MM.1S (cell line): ENCODE measurements around the gene DISC1.

ENCODE experiments used
- EZH2 ChIP-seq: fragments of 300-600 bp; sonication (generic); optimal IDR thresholded peaks from 2 replicates; pipeline ENCODE3; 2017; ENCODE audit warnings: low read depth, mild to moderate bottlenecking, antibody characterized with exemption, low read length, mixed read lengths
- EZH2phosphoT487 ChIP-seq: fragments of 300-600 bp; sonication (generic); IDR thresholded peaks from 2 replicates; pipeline ENCODE4 v1.6.1; 2018; ENCODE audit warnings: antibody characterized with exemption, low read length

- TF ChIP-seq EZH2phosphoT487 (no peak), EZH2 (no peak)
Observed at GRCh38 chr1:231998791-231999190, 372.2 kb downstream of the DISC1 start.
